ENCODE measurements around the gene IL10RA.

Gene IL10RA

GRCh38 chr11:117941976-117942654, 44.1 kb upstream of the IL10RA start:
- Histone ChIP-seq H3K36me3 (ENCODE audit: low read depth) (no peaks in the 10 kb centered on the region), H3K9me3 (ENCODE audit: severe bottlenecking) (no peaks in the 10 kb centered on the region), H3K4me3 (ENCODE audit: severe bottlenecking) (no peak overlapping the region), H3K4me1 (ENCODE audit: insufficient read depth, poor library complexity, severe bottlenecking) (peaks cover 4% of the 10 kb centered on the region), H3K27me3 (ENCODE audit: insufficient read depth, poor library complexity, severe bottlenecking) (no peaks in the 10 kb centered on the region), H3K27ac (ENCODE audit: poor library complexity, severe bottlenecking) (no peak overlapping the region)
- TF ChIP-seq, protein P1, sequence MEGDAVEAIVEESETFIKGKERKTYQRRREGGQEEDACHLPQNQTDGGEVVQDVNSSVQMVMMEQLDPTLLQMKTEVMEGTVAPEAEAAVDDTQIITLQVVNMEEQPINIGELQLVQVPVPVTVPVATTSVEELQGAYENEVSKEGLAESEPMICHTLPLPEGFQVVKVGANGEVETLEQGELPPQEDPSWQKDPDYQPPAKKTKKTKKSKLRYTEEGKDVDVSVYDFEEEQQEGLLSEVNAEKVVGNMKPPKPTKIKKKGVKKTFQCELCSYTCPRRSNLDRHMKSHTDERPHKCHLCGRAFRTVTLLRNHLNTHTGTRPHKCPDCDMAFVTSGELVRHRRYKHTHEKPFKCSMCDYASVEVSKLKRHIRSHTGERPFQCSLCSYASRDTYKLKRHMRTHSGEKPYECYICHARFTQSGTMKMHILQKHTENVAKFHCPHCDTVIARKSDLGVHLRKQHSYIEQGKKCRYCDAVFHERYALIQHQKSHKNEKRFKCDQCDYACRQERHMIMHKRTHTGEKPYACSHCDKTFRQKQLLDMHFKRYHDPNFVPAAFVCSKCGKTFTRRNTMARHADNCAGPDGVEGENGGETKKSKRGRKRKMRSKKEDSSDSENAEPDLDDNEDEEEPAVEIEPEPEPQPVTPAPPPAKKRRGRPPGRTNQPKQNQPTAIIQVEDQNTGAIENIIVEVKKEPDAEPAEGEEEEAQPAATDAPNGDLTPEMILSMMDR (IDR thresholded peaks at IDR 0.05; ENCODE audit: poor library complexity, severe bottlenecking), result no peak
- no peak for ATAC-seq (ENCODE audit: low read depth)
- no peak for DNase-seq (ENCODE audit: low spot score)

GRCh38 chr11:117944554-117944953, 41.6 kb upstream of the IL10RA start:
- Histone ChIP-seq H3K36me3 (ENCODE audit: low read depth) (no peaks in the 10 kb centered on the region), H3K27me3 (ENCODE audit: insufficient read depth, poor library complexity, severe bottlenecking) (no peaks in the 10 kb centered on the region), H3K27ac (ENCODE audit: poor library complexity, severe bottlenecking) (no peak overlapping the region), H3K4me1 (ENCODE audit: insufficient read depth, poor library complexity, severe bottlenecking) (peaks cover 4% of the 10 kb centered on the region), H3K9me3 (ENCODE audit: severe bottlenecking) (no peaks in the 10 kb centered on the region), H3K4me3 (ENCODE audit: severe bottlenecking) (no peak overlapping the region)
- DNase-seq (ENCODE audit: low spot score), result no peak
- no peak for ATAC-seq (ENCODE audit: low read depth)
- TF ChIP-seq, protein P1 (IDR thresholded peaks at IDR 0.05; ENCODE audit: poor library complexity, severe bottlenecking), result no peak

DNA sequence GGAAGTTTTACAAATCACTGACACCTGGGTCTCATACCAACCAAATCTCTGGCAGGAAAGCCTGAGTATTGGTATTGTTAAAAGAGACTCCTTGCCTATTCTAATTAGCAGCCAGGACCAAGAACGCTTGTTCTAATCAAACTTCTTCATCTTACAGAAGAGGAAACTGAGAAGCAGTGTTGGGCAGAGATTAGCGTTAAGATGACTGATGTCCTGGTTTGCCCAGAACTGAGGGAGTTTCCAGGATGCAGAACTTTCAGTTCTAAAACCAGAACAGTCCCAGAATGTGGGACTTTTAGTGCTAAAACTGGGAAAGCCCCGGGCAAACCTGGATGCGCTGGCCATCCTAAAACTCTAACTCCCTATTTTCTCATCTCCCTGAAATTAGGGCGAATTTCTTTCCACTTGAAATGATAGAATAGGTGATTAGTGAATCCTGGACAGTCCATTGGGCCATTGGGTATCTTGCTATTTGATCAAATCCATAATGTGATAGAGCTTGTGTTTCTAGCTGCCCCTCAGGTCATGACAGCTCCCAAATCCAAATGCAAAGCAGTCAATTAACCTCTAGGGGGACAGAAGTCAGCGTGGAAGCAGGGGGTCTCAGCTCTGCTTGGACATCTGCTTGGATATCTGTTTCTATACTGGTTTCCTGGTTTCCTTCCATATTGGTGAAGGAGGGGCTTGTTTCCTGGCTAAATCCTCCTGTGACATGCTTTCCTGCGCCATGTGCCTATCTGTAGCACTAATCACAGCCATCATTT, 41.0 kb upstream of the IL10RA start:
- H3K27ac ChIP-seq (ENCODE audit: poor library complexity, severe bottlenecking), result no peak overlapping the region
- H3K27me3 ChIP-seq (ENCODE audit: insufficient read depth, poor library complexity, severe bottlenecking), result no peaks in the 10 kb centered on the region
- no peaks in the 10 kb centered on the region for H3K9me3 ChIP-seq (ENCODE audit: severe bottlenecking)
- no peak overlapping the region for H3K4me3 ChIP-seq (ENCODE audit: severe bottlenecking)
- ATAC-seq (ENCODE audit: low read depth) (no peak), DNase-seq (ENCODE audit: low spot score) (no peak)
- TF ChIP-seq, protein P1 (IDR thresholded peaks at IDR 0.05; ENCODE audit: poor library complexity, severe bottlenecking), result no peak
- H3K4me1 ChIP-seq (ENCODE audit: insufficient read depth, poor library complexity, severe bottlenecking), result peaks cover 4% of the 10 kb centered on the region
- H3K36me3 ChIP-seq (ENCODE audit: low read depth), result no peaks in the 10 kb centered on the region

DNA sequence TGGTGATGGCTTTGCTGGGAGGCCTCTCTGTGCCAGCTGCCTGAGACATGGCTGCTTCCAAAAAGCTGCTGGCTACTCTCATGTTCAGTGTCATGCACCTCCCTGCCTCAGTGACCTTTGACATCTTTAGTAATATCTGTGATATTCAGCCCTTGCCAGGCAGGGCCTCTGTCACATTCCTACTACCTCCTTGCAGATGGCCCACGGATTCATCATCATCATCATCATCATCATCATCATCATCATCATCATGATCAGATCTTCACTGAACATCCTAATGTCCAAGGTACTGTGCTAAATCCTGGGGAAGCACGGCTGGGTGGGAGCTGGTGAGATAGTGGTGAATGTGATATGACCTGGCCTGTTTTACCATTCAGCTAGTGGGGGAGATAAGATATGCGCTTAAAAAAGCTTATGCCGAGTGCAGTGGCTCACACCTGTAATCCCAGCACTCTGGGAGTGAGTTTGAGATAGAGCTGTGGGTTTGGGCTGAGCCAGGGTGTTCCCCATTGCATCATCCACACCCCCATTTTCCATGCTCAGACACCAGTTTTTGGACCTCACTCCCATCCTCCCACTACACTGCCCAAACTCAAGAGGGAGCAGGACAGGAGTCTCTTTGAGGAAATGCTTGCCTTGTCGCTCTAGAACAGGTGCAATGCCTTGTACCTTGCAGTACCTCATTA, 39.9 kb upstream of the IL10RA start:
- no peak for ATAC-seq (ENCODE audit: low read depth)

More for the DNA sequence above, 39.9 kb upstream of the IL10RA start:
- Histone ChIP-seq H3K4me1 (ENCODE audit: insufficient read depth, poor library complexity, severe bottlenecking) (peaks cover 4% of the 10 kb centered on the region), H3K9me3 (ENCODE audit: severe bottlenecking) (no peaks in the 10 kb centered on the region), H3K4me3 (ENCODE audit: severe bottlenecking) (no peak overlapping the region), H3K36me3 (ENCODE audit: low read depth) (no peaks in the 10 kb centered on the region), H3K27me3 (ENCODE audit: insufficient read depth, poor library complexity, severe bottlenecking) (no peaks in the 10 kb centered on the region), H3K27ac (ENCODE audit: poor library complexity, severe bottlenecking) (no peak overlapping the region)
- TF ChIP-seq, protein P1 (IDR thresholded peaks at IDR 0.05; ENCODE audit: poor library complexity, severe bottlenecking), result no peak
- DNase-seq (ENCODE audit: low spot score), result no peak
